ENCODE data around the gene FLT3. TPM values are rescaled to one million over a fixed set of nuclear protein-coding genes. Genes with fewer than 3 reads are reported as not detected.
"Not testable (repeated sequence)": the region's sequence is repeated elsewhere in the genome, so short reads cannot be mapped to it uniquely, and the experiment has no call there.

FLT3 gene
- total and polyA plus RNA-seq, 11 donors: 0.09 to 0.48 (median 0.21) TPM; not detected in 2

- no peak for DNase-seq
- H3K4me1 ChIP-seq: peaks cover 0 to 31% (median 8%) of the 10 kb centered on the region in 12 donors
- H3K4me3 ChIP-seq: no peak overlapping the region
- no peak overlapping the region for H3K27ac ChIP-seq
- no peak for ATAC-seq
- H3K27me3 ChIP-seq: peaks cover 60 to 100% (median 94%) of the 10 kb centered on the region in 9 donors
- WGBS, 4 donors: 12 to 25% (median 15%) methylated on average over 17 to 45 of the region's 45 CpGs
- H3K36me3 ChIP-seq: no peaks in the 10 kb centered on the region
- no peaks in the 10 kb centered on the region for H3K9me3 ChIP-seq
- TF ChIP-seq CTCF (IDR thresholded peaks at IDR 0.05): no peak
- no peak for TF ChIP-seq POLR2A (IDR thresholded peaks at IDR 0.05)
- intact Hi-C loops (cut with DNase I): loop anchor here in 1 of 10 donors (5.0 kb wide), 1 partner anchor 44 kb away; no protein-coding TSS in a partner anchor
Measured at GRCh38 chr13:27965740-27966640, 134.4 kb downstream of the FLT3 start.

GRCh38 chr13:27965343-27965739 is 135.0 kb downstream of the FLT3 start:
- intact Hi-C loops (cut with DNase I): loop anchor here in 1 of 10 donors (5.0 kb wide), 1 partner anchor 43 kb away; no protein-coding TSS in a partner anchor
- no peak for TF ChIP-seq CTCF (IDR thresholded peaks at IDR 0.05)
- no peak for TF ChIP-seq POLR2A (IDR thresholded peaks at IDR 0.05)
- H3K9me3 ChIP-seq: no peaks in the 10 kb centered on the region

GRCh38 chr13:27964741-27965323 is 135.5 kb downstream of the FLT3 start:
- H3K9me3 ChIP-seq: no peaks in the 10 kb centered on the region
- peaks cover 0 to 42% (median 16%) of the 10 kb centered on the region in 12 donors for H3K4me1 ChIP-seq
- H3K36me3 ChIP-seq: no peaks in the 10 kb centered on the region
- H3K27me3 ChIP-seq: peaks cover 57 to 100% (median 94%) of the 10 kb centered on the region in 9 donors
- intact Hi-C loops (cut with DNase I): loop anchor here in 1 of 10 donors (5.0 kb wide), 1 partner anchor 43 kb away; no protein-coding TSS in a partner anchor
- no peak overlapping the region for H3K4me3 ChIP-seq
- no peak for ATAC-seq
- DNase-seq: no peak
- 14 to 23% (median 16%) methylated on average over 14 to 15 of the region's 15 CpGs for WGBS, 4 donors
- no peak overlapping the region for H3K27ac ChIP-seq
- no peak for TF ChIP-seq POLR2A (IDR thresholded peaks at IDR 0.05)
- no peak for TF ChIP-seq CTCF (IDR thresholded peaks at IDR 0.05)

More at GRCh38 chr13:27965343-27965739, 135.0 kb downstream of the FLT3 start:
- Histone ChIP-seq H3K36me3 (no peaks in the 10 kb centered on the region), H3K27ac (no peak overlapping the region), H3K27me3 (peaks cover 57 to 100% (median 94%) of the 10 kb centered on the region in 9 donors), H3K4me3 (no peak overlapping the region), H3K4me1 (peaks cover 0 to 37% (median 11%) of the 10 kb centered on the region in 12 donors)
- no peak for ATAC-seq
- WGBS, 4 donors: 50 to 53% (median 52%) methylated on average over 7 of the region's 7 CpGs
- no peak for DNase-seq

GRCh38 chr13:27964206-27964605 is 136.2 kb downstream of the FLT3 start:
- H3K4me1 ChIP-seq: peaks cover 0 to 46% (median 16%) of the 10 kb centered on the region in 12 donors
- ATAC-seq; H3K27ac ChIP-seq; DNase-seq; H3K36me3 ChIP-seq; intact Hi-C loops (cut with DNase I); H3K9me3 ChIP-seq; H3K4me3 ChIP-seq: not testable (repeated sequence)
- peaks cover 59 to 100% (median 94%) of the 10 kb centered on the region in 9 donors for H3K27me3 ChIP-seq
- WGBS, 4 donors: 40 to 52% (median 44%) methylated on average over 13 of the region's 13 CpGs

Data from heart left ventricle (tissue), 16 donors.